Neural progenitor cell (in vitro differentiated cells): ENCODE data around the gene PARD3B.

Source experiments
- EZH2 ChIP-seq: fragments of 200-600 bp; sonication (generic); IDR thresholded peaks from 2 replicates; pipeline ENCODE4 v1.6.1; 2017; ENCODE audit warnings: antibody characterized with exemption, mild to moderate bottlenecking, moderate library complexity
- EZH2phosphoT487 ChIP-seq: fragments of 200-600 bp; sonication (generic); IDR thresholded peaks from 2 replicates; pipeline ENCODE4 v1.6.1; 2017; ENCODE audit warnings: antibody characterized with exemption
- TF ChIP-seq, protein P1 (sequence below): fragments of 200-600 bp; sonication (generic); IDR thresholded peaks from 2 replicates; pipeline ENCODE4 v1.5.1; 2017; ENCODE audit warnings: antibody characterized with exemption, mild to moderate bottlenecking

GRCh38 chr2:205662206-205662965 lies 1117.1 kb downstream of the PARD3B start:
- TF ChIP-seq, protein P1, sequence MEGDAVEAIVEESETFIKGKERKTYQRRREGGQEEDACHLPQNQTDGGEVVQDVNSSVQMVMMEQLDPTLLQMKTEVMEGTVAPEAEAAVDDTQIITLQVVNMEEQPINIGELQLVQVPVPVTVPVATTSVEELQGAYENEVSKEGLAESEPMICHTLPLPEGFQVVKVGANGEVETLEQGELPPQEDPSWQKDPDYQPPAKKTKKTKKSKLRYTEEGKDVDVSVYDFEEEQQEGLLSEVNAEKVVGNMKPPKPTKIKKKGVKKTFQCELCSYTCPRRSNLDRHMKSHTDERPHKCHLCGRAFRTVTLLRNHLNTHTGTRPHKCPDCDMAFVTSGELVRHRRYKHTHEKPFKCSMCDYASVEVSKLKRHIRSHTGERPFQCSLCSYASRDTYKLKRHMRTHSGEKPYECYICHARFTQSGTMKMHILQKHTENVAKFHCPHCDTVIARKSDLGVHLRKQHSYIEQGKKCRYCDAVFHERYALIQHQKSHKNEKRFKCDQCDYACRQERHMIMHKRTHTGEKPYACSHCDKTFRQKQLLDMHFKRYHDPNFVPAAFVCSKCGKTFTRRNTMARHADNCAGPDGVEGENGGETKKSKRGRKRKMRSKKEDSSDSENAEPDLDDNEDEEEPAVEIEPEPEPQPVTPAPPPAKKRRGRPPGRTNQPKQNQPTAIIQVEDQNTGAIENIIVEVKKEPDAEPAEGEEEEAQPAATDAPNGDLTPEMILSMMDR = no peak
- TF ChIP-seq EZH2 (no peak), EZH2phosphoT487 (no peak)
